SK-N-SH treated with all-trans-retinoic acid at 6 μM for 48 hours (cell line): ENCODE results near the gene ACKR2.

Source experiments
- ARNTL ChIP-seq: fragments of 450-650 bp; formaldehyde crosslinking; IDR thresholded peaks from 2 replicates; pipeline ENCODE4 v1.5.0; 2020; ENCODE audit warnings: low read depth, mild to moderate bottlenecking, moderate library complexity, borderline replicate concordance
- PPARA ChIP-seq: fragments of 250-450 bp; sonication (Bioruptor Pico); IDR thresholded peaks from 2 replicates; pipeline ENCODE4 v1.5.0; 2020; ENCODE audit warnings: mild to moderate bottlenecking, borderline replicate concordance
- TCF4 ChIP-seq: fragments of 250-450 bp; sonication (Bioruptor Pico); IDR thresholded peaks from 2 replicates; pipeline ENCODE4 v1.8.0; 2021; ENCODE audit warnings: mild to moderate bottlenecking, moderate library complexity, borderline replicate concordance
- TOX ChIP-seq: fragments of 250-450 bp; sonication (Bioruptor Pico); IDR thresholded peaks from 2 replicates; pipeline ENCODE4 v1.8.0; 2021; ENCODE audit warnings: mild to moderate bottlenecking, moderate library complexity, borderline replicate concordance
- TSHZ2 ChIP-seq: fragments of 250-450 bp; sonication (Bioruptor Pico); IDR thresholded peaks from 2 replicates; pipeline ENCODE4 v1.5.0; 2020; ENCODE audit warnings: mild to moderate bottlenecking, moderate library complexity
- ZFP3 ChIP-seq: fragments of 250-450 bp; sonication (Bioruptor Pico); IDR thresholded peaks from 2 replicates; pipeline ENCODE4 v1.5.0; 2020; ENCODE audit warnings: mild to moderate bottlenecking, moderate library complexity
- ZNF565 ChIP-seq: fragments of 450-650 bp; formaldehyde crosslinking; conservative IDR thresholded peaks from 2 replicates; pipeline ENCODE4 v1.5.0; 2020; ENCODE audit warnings: low read depth, mild to moderate bottlenecking, moderate library complexity
- ZNF70 ChIP-seq: fragments of 450-650 bp; formaldehyde crosslinking; IDR thresholded peaks from 2 replicates; pipeline ENCODE4 v1.5.0; 2020; ENCODE audit warnings: mild to moderate bottlenecking, moderate library complexity
- TF ChIP-seq, protein P1 (sequence below): fragments of 250-450 bp; sonication (Bioruptor Pico); IDR thresholded peaks from 2 replicates; pipeline ENCODE4 v1.8.0; 2020; ENCODE audit warnings: mild to moderate bottlenecking, moderate library complexity, borderline replicate concordance

- no peak for TF ChIP-seq TOX
- no peak for TF ChIP-seq TCF4 (CRISPR knock-in tag)
- no peak for TF ChIP-seq PPARA (CRISPR knock-in tag)
- no peak for TF ChIP-seq ZFP3 (CRISPR knock-in tag)
- TF ChIP-seq ZNF565 (CRISPR knock-in tag) = no peak
- TF ChIP-seq, protein P1, sequence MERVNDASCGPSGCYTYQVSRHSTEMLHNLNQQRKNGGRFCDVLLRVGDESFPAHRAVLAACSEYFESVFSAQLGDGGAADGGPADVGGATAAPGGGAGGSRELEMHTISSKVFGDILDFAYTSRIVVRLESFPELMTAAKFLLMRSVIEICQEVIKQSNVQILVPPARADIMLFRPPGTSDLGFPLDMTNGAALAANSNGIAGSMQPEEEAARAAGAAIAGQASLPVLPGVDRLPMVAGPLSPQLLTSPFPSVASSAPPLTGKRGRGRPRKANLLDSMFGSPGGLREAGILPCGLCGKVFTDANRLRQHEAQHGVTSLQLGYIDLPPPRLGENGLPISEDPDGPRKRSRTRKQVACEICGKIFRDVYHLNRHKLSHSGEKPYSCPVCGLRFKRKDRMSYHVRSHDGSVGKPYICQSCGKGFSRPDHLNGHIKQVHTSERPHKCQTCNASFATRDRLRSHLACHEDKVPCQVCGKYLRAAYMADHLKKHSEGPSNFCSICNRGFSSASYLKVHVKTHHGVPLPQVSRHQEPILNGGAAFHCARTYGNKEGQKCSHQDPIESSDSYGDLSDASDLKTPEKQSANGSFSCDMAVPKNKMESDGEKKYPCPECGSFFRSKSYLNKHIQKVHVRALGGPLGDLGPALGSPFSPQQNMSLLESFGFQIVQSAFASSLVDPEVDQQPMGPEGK (CRISPR knock-in tag) = no peak
- TF ChIP-seq TSHZ2 (CRISPR knock-in tag) = no peak
- no peak for TF ChIP-seq ZNF70 (CRISPR knock-in tag)
- TF ChIP-seq ARNTL (CRISPR knock-in tag) = no peak
Measured at GRCh38 chr3:42803414-42804105, 5.7 kb upstream of the ACKR2 start.
